GM18498 (cell line): ENCODE measurements around the gene C5AR1.
"Not testable (repeated sequence)": the region's sequence is repeated elsewhere in the genome, so short reads cannot be mapped to it uniquely, and the experiment has no call there.

ENCODE experiments used
- ATAC-seq: cut with Tn5 transposase; IDR thresholded peaks from one replicate; pipeline ENCODE4 v1.9.1; 2021; ENCODE audit warnings: mild to moderate bottlenecking, moderate library complexity; ENCODE audit not compliant: unreplicated experiment

C5AR1 gene

GRCh38 chr19:47362321-47362720, 52.7 kb downstream of the C5AR1 start:
- ATAC-seq = no peak

- no peak for ATAC-seq
Measured at GRCh38 chr19:47363758-47364531, 54.3 kb downstream of the C5AR1 start.

GRCh38 chr19:47365455-47365854, 55.8 kb downstream of the C5AR1 start:
- not testable (repeated sequence) for ATAC-seq

- no peak for ATAC-seq
Measured at GRCh38 chr19:47370045-47370611, 60.5 kb downstream of the C5AR1 start.

- no peak for ATAC-seq
Measured at GRCh38 chr19:47371261-47371660, 61.6 kb downstream of the C5AR1 start.
